ENCODE results near the gene RERE.

The RERE gene

DNA sequence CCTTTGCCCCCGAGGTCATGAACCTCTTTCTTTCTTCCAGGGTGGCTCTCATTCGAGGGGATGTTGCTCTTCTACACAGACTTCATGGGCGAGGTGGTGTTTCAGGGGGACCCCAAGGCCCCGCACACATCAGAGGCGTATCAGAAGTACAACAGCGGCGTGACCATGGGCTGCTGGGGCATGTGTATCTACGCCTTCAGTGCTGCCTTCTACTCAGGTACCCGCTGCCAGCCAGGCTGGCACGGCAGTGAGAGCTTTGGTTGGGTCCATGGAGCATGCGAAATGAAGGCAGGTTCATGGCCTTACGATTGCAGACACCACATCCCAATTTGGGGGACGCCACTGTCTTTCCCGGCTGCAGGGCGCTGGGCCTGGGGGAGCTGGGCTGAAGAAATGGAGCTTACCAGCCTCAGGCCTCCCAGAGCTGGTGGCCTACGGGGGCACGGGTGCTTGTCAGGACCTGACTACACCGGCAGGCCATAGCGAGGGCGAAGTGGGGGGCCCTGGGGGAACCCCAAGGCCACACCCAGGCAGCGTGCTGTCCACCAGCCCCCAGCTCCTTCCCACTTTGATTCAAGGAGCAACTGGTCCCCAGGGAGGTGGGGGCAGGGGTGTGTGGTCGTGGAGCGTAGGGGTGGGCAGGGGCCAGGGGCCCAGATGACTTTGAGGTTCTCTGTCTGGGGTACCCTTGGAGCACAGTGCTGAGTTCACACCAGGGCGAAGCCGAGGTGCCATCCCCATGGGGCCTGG lies 479.5 kb downstream of the RERE start:
- no peak for DNase-seq

DNA sequence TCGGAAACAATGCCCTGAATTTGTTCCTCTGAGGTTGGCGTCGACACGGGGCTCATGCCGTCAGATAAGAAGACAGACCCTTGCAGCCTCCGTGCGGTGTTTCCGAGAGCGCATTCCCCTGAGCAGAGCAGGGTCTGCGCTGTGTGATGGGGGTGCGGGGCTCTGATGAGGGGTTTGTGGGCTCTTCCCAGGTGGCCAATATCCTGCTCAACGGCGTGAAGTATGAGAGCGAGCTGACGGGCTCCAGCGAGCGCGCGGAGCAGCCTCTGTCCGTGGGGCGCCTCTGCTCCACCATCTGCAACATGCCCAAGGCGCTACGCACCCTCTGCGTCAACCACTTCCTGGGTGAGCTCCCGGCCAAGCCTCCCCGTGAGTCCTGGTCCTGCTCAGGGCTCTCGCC lies 482.2 kb downstream of the RERE start:
- DNase-seq, result no peak

DNA sequence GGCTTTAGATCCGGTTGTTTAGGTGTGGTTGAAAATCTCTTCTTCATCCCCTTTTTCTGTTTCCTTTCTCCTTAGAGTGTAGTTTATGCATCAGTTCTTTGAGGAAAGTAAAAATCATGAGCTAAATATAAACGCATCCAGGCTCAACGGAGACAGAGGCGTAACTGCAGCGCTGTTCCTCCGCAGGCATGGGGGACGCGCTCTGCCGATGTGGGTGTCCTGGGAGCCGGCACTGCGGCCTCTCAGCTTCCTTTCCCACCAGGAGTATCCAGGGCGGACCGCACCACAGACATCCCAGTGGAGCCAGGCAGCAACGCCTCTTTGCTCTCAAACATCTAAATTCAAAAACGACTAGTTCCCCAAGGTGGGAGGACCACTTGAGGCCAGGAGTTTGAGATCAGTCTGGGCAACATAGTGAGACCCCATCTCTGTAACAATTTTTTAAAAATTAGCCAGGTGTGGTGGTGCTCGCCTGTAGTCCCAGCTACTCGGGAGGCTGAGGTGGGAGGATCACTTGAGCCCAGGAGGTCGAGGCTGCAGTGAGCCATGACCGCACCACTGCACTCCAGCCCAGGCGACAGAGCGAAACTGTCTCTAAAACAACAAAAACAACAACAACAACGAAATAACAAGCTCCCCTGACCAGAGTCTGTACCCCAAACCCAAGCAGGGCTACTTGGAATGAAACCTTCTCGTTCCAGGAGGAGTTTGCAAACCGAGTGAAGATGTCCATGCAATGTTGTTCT lies 483.2 kb downstream of the RERE start:
- DNase-seq, result no peak

DNA sequence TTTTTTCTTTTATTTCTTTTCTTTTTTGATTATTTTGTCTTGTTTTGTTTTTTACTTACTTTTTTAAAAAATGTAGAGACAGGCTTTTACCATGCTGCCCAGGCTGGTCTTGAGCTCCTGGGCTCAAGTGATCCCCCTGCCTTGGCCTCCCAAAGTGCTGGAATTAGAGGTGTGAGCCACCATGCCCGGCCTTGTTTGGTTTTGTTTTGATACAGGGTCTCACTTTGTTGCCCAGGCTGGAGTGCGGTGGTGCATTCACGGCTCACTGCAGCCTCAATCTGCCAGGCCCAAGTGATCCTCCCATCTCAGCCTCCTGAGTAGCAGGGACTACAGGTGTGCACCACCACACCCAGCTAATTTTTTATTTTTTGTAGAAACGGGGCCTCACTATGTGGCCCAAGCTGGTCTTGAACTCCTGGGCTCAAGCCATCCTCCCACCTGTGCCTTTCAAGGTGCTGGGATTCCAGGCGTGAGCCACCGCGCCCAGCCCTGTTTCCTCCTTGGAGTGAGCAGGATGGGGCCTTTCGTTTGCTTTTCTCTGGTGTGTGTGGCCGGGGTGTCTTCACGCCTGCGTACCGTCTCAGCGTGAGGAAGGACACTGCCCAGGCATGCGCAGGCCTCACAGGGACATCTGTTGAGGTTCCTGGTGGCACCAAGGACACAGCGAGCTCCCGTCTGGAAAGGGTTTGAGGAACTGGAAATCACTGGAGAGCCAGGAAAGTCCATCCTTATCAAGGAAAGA lies 484.0 kb downstream of the RERE start:
- no peak for DNase-seq

DNA sequence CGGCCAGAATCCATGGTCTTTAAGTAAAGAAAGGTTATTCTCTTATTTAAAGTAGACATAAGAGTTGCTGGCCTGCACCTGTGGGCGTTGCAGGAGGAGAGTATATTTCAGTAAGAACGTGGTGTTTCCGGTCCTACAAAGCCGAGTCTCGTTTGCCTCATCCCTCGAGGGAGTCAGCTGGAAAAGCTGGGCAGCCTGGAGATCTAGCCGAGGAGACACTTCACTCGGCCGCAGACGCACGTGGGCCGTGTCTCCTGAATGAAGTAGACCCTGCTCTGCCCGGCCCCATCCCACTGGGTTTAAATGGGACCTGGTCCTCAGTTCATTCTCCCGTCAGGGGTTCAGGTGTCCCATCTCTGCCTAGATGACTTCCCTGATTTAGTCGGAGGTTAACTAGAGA lies 484.6 kb downstream of the RERE start:
- DNase-seq, result no peak

DNA sequence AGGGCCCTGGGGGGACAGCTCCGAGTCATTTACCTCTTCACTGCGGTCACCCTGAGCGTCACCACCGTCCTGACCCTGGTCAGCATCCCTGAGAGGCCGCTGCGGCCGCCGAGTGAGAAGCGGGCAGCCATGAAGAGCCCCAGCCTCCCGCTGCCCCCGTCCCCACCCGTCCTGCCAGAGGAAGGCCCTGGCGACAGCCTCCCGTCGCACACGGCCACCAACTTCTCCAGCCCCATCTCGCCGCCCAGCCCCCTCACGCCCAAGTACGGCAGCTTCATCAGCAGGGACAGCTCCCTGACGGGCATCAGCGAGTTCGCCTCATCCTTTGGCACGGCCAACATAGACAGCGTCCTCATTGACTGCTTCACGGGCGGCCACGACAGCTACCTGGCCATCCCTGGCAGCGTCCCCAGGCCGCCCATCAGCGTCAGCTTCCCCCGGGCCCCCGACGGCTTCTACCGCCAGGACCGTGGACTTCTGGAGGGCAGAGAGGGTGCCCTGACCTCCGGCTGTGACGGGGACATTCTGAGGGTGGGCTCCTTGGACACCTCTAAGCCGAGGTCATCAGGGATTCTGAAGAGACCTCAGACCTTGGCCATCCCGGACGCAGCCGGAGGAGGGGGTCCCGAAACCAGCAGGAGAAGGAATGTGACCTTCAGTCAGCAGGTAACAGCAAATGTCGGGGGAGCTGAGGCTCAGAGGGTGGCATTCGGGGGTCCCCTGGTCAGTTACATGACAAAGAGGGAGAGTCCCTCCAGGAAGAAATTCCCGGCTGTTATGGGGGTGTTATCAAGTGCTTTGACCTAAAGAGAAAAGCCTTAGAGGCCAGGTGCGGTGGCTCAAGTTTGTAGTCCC lies 486.9 kb downstream of the RERE start:
- DNase-seq, result no peak

DNA sequence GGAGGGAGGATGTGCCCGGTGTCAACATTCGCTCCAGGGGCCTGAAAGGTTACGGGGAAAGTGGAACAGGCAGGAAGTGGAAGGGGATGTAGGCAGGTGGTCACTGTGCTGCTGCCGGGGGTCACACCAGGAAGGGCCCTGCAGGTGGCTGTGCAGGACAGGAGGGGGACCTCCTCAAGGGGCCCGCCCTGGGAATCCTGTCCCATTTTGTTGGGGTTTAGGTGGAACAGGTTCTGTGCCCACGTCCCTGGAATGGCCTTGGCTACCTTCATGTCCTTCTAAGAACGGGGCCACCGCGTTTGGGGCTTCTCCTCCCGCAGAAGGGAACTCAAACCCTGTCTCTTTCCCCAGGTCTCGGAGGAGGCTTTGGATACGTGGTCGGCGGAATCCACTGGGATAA lies 487.6 kb downstream of the RERE start:
- no peak for DNase-seq

DNA sequence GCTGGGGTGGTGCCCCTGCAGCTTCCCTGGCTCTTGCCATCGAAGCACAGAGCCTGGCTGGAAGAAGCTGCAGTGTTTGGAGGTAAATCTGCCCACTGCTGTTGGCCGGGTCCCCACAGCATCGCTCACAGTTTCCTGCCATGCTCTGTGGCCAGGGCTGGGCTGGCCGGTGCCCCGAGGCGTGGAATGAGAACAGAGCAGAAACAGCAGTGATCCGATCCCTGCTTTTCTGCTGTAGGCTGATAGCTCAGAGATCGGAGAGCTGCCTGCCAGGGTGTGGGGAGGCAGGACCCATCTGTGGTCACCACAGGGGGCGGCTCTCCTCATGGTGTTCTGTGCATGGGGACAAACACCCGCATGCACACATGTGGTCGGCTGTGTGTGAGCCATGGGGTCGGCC lies 488.0 kb downstream of the RERE start:
- no peak for DNase-seq

DNA sequence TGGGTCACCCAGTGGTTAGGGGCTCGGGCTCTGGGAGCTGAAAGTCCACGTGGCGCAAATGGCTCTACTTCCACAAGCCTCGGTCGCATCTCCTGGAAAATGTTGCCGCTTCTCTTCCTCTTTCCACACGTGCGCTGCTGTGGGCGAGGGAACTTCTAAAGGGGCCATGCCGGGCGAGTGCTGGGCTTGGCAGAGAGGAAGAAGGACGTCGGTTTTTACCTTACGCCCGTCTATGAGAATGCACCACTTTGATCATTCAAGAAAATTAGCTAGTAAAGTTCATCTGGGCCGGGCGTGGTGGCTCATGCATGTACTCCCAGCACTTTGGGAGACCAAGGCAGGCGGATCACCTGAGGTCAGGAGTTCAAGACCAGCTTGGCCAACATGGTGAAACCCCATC lies 489.2 kb downstream of the RERE start:
- DNase-seq, result no peak

DNA sequence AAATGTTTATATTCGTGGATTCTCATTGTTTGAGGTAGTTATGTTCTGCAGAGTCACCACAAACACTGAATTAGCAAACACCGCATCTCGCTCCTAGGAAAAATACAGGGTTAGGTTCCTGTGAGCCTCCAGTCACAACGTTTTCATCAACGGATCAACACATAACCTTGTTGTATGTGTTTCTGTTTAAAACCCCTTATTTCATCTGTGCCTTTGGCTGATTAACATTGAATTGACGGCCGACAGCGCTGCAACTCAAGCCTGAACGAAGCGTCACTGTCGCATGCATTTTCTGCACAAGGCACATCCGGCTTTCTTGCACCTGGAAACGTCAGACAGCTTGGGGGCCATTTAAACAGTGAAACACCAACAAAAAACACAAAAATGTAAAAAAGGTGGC lies 491.2 kb downstream of the RERE start:
- no peak for DNase-seq

DNA sequence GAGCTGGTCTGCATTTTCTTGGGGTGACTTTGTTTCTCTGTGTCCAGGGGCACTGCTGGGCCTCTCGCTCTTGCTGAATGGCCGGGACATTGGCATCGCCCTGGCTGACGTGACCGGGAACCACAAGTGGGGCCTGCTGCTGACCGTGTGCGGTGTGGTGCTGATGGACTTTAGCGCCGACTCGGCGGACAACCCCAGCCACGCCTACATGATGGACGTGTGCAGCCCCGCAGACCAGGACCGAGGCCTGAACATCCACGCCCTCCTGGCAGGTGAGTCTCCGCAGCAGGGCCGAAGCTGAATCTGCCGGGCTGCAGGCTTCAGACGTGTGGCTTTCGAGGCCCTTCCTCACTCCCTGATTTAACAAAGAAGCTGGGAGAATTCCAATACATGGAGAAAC lies 491.7 kb downstream of the RERE start:
- DNase-seq, result no peak

DNA sequence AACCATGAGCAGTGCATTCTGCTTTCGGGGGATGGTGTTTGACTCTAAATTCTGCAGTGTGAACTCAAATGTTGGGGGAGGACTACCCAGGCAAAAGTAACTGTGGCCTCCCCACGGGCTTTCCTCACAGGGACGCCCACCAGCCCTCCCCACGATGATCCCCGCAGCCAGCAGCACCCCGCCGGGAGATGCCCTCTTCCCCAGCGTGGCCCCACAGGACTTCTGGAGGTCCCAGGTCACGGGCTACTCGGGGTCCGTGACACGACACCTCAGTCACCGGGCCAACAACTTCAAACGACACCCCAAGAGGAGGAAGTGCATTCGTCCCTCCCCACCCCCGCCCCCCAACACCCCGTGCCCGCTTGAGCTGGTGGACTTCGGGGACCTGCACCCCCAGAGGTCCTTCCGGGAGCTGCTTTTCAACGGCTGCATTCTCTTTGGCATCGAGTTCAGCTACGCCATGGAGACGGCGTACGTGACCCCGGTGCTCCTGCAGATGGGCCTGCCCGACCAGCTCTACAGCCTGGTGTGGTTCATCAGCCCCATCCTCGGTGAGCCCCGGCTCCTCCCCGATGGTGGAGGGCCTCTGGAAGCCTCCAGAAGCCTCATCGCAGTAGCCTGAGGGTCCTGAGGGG lies 493.1 kb downstream of the RERE start:
- no peak for DNase-seq

DNA sequence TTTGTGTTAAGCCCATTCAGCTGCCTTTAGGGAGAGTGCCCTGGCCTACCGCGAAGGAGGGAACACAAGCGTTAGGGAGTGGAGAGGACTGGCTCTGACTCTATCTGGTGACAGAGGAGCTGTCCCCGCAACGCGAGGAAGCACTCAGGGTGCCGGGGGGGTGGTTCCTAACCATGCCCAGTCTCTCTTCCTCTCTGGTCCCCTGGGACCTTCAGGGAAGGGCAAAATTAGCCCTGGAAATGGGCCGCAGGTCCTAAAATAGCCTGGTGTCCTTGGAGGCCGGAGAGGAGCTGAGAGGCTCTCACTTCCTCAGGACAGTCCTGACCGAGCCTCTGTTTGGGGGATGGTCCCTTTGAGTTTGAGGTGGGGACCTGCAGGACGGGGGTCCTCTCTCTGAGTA lies 493.7 kb downstream of the RERE start:
- no peak for DNase-seq

DNA sequence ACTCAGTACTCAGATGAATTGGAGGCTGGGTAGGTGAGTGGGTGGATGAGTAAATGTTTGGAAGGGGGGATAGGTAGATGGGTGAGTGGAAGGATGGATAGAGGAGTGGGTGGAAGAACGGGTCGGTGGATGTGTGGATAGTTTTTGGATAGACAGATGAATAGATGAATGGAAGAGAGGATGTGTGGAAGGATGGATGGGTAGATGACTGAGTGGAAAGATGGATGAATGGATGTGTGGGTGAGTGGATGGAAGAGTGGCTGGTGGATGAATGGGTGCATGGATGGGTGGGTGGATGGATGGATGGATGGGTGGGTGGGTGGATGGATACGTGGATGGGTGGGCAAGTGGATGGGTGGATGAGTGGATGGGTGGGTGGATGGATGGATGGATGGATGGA lies 495.8 kb downstream of the RERE start:
- no peak for DNase-seq

DNA sequence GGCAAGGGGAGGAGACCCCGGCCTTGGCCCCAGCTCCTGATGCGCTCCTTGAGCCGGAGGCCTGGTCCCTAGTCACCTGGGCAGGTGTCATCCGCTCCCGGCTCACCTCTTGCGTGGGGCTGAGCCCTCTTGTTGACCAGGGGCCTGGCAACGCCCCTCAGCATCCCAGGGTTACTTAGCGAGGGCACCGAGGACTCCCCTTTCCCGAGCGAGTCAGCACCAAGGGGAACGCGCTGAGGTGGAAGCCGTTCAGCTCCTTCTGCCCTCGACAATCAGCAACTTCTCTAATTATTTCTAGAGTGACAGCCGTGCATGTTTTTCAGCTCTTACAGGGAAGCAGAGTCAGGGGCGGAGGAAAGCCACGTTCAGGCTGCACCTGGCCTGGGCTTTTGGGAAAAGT lies 499.0 kb downstream of the RERE start:
- no peak for DNase-seq

DNA sequence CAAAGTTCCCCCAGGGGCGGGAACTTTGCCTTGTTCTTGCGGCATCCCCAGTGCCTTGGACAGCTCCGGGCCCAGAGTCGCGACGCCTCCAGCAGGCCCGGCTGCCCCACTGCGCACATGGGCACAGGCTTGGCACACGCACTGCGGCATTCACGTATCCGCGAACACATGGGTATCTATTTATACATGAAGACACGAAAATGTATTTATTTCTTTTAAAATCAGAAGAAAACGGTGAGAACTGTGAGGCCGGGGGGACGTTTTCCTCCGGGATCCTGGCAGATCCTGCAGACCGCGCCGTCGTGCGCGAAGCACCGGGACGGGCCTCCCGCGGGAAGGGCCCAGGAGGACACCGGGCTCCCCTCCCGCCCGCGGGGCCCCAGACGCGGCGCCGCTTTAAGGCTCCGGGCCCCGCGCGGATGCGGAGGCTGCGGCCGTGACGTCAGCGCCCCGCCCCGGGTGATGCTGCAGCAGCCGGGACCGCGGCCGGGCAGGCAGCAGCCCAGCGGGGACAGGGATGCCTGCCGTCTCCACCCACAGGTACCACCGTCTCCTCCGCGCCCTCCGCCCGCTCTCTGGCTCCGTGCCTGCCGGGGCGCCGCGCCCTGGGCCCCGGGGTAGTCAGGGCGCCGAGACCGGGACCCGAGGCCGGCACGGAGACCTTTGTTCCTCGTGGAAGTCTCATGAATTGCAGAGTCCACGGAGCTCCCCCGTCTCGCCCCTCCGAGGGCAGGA lies 499.6 kb downstream of the RERE start, which contains the start of gene SLC45A1:
Gene SLC45A1 (plus strand): TSS at position 468 of the 735 bp plus-strand sequence. CDS start 6,216 bp downstream, outside the sequence.
- no peak for DNase-seq

DNA sequence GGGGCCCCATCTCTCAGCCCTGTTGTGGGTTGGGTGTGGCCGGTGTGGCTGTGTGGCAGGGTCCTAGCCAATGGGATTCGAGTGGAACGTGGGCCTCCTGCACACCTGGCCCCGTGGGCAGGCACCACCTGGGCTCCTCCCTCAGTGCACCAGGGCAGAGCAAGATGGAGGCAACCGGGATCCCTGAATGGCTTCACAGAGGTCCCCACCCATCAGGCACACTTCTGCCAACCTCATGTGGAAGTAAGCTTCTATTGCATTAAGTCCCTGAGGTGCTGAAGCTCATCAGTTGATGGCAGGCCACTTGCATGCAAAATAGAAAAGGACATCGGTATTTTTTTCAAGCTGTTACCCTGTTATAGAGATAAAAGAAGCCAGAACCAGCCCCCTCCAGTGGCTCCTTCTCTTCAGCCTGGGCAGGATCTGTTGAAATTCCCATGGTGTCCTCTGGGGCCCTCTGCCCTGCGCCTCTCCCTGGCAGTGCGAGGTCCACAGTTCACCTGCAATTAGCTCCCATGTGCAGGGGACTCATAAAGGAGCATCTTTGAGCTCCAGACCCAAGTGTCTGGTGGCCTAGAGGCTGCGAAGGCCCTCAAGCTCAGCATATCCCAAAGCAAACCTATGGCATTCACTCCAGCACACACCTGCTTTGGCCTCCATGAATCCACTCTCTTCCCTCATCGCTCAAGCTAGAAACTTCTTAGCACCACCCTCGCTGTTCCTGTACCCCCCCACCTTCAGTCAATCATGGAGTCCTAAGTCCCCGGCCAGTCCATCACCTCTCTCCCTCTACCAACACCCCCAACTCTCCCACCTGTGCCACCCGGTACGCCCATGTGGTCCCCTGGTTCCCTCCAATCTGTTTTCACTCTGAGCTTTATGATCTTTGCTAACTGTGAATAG lies 501.6 kb downstream of the RERE start:
- no peak for DNase-seq

DNA sequence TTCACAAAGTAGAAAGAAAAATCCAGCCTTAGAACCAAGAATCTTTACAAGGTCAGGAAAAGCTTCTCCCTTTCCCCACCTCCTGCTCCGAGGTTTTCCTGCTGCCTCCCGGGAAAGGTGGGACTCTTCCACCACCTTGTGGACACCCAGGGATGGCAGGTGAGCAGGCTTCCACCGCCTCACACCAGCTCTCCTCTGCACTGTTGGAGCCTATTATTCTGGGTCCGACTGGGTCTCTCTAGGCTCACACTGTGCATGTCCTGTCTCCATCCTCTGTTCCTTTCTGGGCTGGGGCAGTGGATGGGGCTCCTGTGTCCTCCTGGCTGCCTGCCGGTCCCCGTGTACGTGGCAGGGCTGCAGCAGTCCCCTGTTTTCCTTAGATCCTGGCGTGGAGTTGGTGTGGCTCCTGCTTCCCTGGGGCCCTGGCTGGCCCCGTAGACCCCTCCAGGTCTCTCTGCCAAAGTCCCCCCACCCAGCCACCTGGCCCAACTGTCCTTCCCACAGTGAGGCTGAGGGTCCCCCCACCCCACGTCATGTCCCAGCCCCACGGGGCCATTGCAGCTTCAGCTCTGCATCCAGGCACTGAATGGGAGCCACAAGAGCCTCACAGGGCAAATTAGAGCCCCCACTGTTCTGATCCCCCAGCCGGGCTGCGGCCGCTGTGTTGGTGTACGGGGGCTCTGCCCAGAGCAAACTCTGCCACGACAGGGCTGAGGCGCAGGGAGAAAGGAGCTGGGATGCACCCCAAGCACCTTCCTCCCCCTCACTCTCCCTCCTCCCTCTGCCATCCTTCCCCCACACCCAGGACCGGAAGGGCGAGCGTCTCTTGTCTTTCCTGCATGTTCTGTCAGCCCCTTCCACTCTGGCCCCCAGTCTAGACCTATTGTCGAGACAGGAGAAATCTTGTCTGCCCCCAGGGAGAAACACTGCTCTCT lies 502.8 kb downstream of the RERE start:
- peak; percentile 17 for DNase-seq

DNA sequence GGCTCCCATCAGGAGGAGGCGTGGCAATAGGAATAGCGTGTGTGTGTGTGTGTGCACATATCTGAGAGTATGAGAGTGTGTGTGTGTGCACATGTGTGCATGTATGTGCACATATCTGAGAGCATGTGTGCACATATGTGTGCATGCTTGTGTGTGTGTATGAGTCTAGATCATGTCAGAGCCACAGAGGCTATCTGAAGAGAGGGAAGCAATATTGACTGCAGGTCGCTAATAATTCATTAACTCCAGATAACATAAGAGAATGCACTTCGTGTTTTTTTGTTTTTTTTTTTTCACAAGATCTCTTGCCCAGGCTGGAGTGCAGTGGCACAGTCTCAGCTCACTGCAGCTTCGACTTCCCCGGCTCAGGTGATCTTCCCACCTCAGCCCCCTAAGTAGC lies 504.2 kb downstream of the RERE start:
- no peak for DNase-seq
